GM19467 (cell line): Measurements from ENCODE around the gene H6PD.

ENCODE experiments used
- ATAC-seq: cut with Tn5 transposase; IDR thresholded peaks from one replicate; pipeline ENCODE4 v1.9.1; 2021; ENCODE audit warnings: mild to moderate bottlenecking, moderate library complexity; ENCODE audit not compliant: unreplicated experiment

H6PD gene

GRCh38 chr1:9204156-9204720 is 30.3 kb upstream of the H6PD start:
- no peak for ATAC-seq

- no peak for ATAC-seq
These were observed 27.5 kb upstream of the H6PD start for GRCh38 chr1:9207086-9207485.

- ATAC-seq = no peak
These were observed 26.9 kb upstream of the H6PD start for GRCh38 chr1:9207715-9208114.

GRCh38 chr1:9211291-9211811 is 23.2 kb upstream of the H6PD start:
- no peak for ATAC-seq

- no peak for ATAC-seq
These were observed 21.8 kb upstream of the H6PD start for GRCh38 chr1:9212735-9213134.

GRCh38 chr1:9213956-9214355 is 20.6 kb upstream of the H6PD start:
- ATAC-seq = no peak

- ATAC-seq = no peak
These were observed 15.7 kb upstream of the H6PD start for GRCh38 chr1:9218917-9219316.

- ATAC-seq = no peak
These were observed 11.5 kb upstream of the H6PD start for GRCh38 chr1:9222846-9223625.

GRCh38 chr1:9224664-9225410 is 9.7 kb upstream of the H6PD start:
- no peak for ATAC-seq

- ATAC-seq = no peak
These were observed 9.2 kb upstream of the H6PD start for GRCh38 chr1:9225411-9225785.

- no peak for ATAC-seq
These were observed 6.0 kb upstream of the H6PD start for GRCh38 chr1:9228609-9229008.

- no peak for ATAC-seq
These were observed 5.0 kb upstream of the H6PD start for GRCh38 chr1:9229549-9229948.

GRCh38 chr1:9230869-9231533 is 3.6 kb upstream of the H6PD start:
- no peak for ATAC-seq

- no peak for ATAC-seq
These were observed 2.8 kb upstream of the H6PD start for GRCh38 chr1:9231648-9232332.

GRCh38 chr1:9233241-9233941 is 1.2 kb upstream of the H6PD start:
- ATAC-seq = no peak

GRCh38 chr1:9233942-9234222 is 692 bp upstream of the H6PD start:
- no peak for ATAC-seq

GRCh38 chr1:9235096-9235459 is 504 bp downstream of the H6PD start:
- no peak for ATAC-seq

GRCh38 chr1:9235560-9235959 is 986 bp downstream of the H6PD start:
- no peak for ATAC-seq

- no peak for ATAC-seq
These were observed 3.6 kb downstream of the H6PD start for GRCh38 chr1:9238134-9238533.

GRCh38 chr1:9238550-9238949 is 4.0 kb downstream of the H6PD start:
- ATAC-seq = no peak
